Measurements from ENCODE around the gene COPZ2. TPM values are rescaled to one million over a fixed set of nuclear protein-coding genes. Genes with fewer than 3 reads are reported as not detected.

The COPZ2 gene
- total and polyA plus RNA-seq, 9 of the 15 experiments (the other 6 are each of a cell fraction or from before 2014, with no cell fraction given): 0.22 to 0.49 TPM; not detected in 7

- TF ChIP-seq, protein P1, sequence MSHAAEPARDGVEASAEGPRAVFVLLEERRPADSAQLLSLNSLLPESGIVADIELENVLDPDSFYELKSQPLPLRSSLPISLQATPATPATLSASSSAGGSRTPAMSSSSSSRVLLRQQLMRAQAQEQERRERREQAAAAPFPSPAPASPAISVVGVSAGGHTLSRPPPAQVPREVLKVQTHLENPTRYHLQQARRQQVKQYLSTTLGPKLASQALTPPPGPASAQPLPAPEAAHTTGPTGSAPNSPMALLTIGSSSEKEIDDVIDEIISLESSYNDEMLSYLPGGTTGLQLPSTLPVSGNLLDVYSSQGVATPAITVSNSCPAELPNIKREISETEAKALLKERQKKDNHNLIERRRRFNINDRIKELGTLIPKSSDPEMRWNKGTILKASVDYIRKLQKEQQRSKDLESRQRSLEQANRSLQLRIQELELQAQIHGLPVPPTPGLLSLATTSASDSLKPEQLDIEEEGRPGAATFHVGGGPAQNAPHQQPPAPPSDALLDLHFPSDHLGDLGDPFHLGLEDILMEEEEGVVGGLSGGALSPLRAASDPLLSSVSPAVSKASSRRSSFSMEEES (CRISPR knock-in tag; IDR thresholded peaks at IDR 0.05): peak; percentile 81
- TF ChIP-seq ARID2 (IDR thresholded peaks at IDR 0.05) (no peak), ZMIZ1 (IDR thresholded peaks at IDR 0.05; ENCODE audit: low read depth in 2 of 2, low read length in 2 of 2) (no peak), PTTG1 (tag; IDR thresholded peaks at IDR 0.05; ENCODE audit: low read depth) (0 out of 2 replicates have a peak, but pooled peaks have one; percentile 3), PHF21A (IDR thresholded peaks at IDR 0.05; ENCODE audit: borderline replicate concordance, low read depth) (no peak), ZNF133 (CRISPR knock-in tag; IDR thresholded peaks at IDR 0.05) (no peak), RNF2 (IDR thresholded peaks at IDR 0.05) (no peak), MCM7 (IDR thresholded peaks at IDR 0.05) (no peak), LCOR (CRISPR knock-in tag; IDR thresholded peaks at IDR 0.05) (no peak), GTF2E2 (tag; IDR thresholded peaks at IDR 0.05) (no peak), ZBTB40 (IDR thresholded peaks at IDR 0.05) (peak; percentile 38; the same call in 1 of the 2 replicates), ZBTB40 (CRISPR knock-in tag; IDR thresholded peaks at IDR 0.05) (no peak)
Observed at GRCh38 chr17:48056246-48056745, 18.7 kb upstream of the COPZ2 start (continued).

All from K562 (cell line).